Coronary artery (tissue), 2 donors: ENCODE data around the gene MARCHF11.

ENCODE experiments used
- DNase-seq: peaks from one replicate; pipeline ENCODE4 v3.0.0-alpha.2; 2017; ENCODE audit warnings: low spot score
- H3K27ac ChIP-seq, 2 donors: fragments of 200-600 bp; sonication (generic); one replicate each; pipeline ENCODE4 v1.5.1; 2016 to 2019
- H3K4me3 ChIP-seq: fragments of 200-600 bp; sonication (generic); 2 replicates; pipeline ENCODE4 v1.5.1; 2016; ENCODE audit warnings: mild to moderate bottlenecking, moderate library complexity
- TF ChIP-seq, protein P1 (sequence below): fragments of 200-600 bp; sonication (generic); IDR thresholded peaks from one replicate; pipeline ENCODE4 v1.5.1; 2019; ENCODE audit warnings: antibody characterized with exemption

The MARCHF11 gene

DNA sequence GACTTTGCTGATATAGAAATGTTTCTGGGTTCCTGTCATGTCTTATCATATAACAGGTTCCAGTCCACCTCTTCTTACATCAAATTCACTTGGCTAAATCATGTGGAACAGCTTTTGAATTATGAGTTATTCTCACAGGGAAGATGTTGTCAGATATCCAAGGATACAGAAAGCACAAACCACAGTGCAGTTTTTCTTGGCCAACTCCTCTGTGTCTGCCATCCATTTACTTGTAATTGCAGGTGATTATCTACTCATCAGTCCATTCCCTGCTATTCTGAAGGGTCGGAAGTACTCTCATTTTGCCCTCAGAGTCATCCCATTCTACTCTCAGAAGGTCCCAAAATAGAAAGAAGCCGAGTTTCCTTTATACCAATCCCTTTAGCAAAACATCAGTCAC lies 10.0 kb downstream of the MARCHF11 start:
- Histone ChIP-seq H3K4me3 (no peak overlapping the region), H3K27ac (no peak overlapping the region)
- TF ChIP-seq, protein P1, sequence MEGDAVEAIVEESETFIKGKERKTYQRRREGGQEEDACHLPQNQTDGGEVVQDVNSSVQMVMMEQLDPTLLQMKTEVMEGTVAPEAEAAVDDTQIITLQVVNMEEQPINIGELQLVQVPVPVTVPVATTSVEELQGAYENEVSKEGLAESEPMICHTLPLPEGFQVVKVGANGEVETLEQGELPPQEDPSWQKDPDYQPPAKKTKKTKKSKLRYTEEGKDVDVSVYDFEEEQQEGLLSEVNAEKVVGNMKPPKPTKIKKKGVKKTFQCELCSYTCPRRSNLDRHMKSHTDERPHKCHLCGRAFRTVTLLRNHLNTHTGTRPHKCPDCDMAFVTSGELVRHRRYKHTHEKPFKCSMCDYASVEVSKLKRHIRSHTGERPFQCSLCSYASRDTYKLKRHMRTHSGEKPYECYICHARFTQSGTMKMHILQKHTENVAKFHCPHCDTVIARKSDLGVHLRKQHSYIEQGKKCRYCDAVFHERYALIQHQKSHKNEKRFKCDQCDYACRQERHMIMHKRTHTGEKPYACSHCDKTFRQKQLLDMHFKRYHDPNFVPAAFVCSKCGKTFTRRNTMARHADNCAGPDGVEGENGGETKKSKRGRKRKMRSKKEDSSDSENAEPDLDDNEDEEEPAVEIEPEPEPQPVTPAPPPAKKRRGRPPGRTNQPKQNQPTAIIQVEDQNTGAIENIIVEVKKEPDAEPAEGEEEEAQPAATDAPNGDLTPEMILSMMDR: no peak
- no peak for DNase-seq

DNA sequence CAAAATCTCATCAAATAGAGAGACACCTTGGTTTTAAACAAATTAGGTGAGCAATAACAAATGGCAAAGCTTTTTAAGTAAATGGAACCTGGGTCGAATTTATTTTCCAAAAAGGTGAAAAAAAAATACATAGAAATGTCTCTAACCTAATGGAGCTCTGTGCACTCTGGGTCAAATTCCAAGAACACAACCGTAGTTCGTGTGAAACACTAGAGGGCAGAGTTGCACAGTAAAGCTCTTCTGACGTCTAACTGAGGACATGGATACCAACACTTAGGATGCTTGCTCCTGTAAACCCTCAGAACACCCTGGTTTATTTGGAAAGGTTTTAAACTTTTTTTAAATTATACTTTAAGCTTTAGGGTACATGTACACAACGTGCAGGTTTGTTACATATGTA lies 18.9 kb downstream of the MARCHF11 start:
- DNase-seq: no peak
- no peak overlapping the region for H3K4me3 ChIP-seq
- TF ChIP-seq, protein P1: no peak
- H3K27ac ChIP-seq: no peak overlapping the region

DNA sequence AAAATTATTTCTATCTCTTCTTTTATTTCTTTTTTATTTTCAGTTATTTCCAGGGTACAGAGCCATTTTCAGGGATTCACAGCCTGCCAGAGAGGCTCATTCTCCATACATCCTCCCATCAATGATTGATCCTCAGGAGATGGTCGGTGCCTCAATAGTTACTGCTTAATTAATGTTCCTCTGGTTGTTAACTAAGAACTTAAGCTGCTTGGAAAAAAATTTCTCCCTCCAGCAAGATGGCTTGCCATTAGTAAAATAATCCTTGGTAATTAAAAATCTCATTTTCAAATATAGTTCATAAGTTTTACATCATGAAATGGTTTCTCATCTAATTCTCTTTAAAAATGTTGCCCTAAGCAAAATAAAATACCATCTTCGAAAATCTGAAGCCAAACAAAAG lies 20.0 kb downstream of the MARCHF11 start:
- TF ChIP-seq, protein P1: no peak
- Histone ChIP-seq H3K4me3 (no peak overlapping the region), H3K27ac (no peak overlapping the region)
- no peak for DNase-seq

DNA sequence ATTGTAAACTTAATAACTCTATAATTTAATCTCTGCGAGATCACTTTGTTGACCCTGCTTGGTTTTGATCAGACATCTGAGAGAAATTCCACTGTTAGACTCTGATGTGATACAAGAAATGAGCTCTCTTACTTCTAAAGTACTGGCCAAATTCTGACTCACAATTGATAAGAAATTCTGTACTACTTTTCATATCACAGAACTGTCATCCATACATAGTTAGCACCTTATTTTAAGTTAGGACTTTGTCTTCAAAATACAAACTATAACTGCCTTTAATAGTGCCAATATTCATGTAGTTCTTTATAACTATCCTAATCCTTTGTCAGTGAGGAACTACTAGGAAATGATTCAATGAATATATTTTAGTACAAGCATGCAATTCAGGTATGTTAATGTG lies 23.4 kb downstream of the MARCHF11 start:
- Histone ChIP-seq H3K4me3 (no peak overlapping the region), H3K27ac (no peak overlapping the region)
- DNase-seq: no peak
- TF ChIP-seq, protein P1: no peak

DNA sequence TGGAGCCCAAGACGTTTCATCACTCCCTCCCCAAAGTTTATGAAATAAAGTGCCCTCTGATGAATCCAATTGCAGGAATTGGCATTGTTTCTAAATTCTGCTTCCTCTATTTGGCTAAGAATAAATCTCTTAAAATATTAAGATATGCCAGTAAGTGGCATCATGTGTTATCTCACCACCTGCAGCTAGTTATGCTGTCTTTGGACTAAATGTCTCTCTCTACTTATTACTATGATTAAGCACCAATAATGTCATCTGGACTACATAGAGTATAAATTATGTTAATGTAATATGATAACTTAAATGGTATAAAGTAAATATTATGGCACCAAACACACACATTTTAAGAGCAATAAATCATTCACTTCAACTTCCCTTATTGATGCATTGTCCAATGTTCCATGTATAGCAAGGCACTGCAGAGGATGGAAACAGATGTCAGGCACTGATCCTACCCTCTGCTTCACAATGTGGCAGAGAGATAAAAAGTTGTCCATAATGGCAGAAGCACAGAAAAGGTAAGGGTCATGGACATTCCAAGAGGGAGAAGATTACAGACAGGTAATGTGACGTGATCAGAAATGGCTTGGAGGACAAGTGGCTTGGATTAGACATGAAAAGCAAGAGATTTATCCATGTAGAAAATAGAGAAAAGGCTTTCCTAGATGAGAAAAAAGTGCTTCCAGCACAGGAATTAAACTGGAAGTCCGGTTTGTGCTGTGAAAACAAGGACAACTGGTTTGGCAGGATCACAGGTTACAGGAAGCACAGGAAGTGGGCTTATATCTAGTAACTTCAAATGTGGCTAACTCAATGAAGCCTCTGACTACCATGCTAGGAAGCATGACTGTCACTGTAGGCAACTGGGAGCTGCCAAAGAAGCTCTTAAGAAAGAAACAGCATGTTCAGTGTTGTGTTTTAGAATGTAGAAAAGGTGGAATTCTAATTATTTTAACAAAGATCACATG lies 26.7 kb downstream of the MARCHF11 start:
- Histone ChIP-seq H3K4me3 (no peak overlapping the region), H3K27ac (no peak overlapping the region)
- DNase-seq: no peak
- TF ChIP-seq, protein P1: no peak

DNA sequence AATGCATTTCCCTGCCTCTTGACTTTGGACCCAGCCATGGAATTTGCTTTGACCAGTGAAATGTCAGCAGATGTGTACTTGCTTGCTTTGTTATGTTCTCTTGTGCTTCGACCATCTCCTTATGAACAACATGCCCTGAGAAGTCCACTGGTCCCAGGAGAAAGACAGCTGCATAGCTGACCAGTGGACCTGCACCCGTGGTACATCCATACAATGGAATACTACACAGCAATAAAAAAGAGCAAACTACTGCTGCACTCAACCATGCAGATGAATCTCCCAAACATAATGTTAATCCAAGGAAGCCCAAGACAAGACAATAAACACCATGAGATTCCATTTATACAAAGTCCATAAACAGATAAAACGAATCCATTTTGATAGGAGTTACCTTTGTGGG lies 30.0 kb downstream of the MARCHF11 start:
- TF ChIP-seq, protein P1: no peak
- H3K4me3 ChIP-seq: no peak overlapping the region
- no peak overlapping the region for H3K27ac ChIP-seq
- DNase-seq: no peak
